HepG2 (cell line): ENCODE data around the gene PDE4C. TPM values are rescaled to one million over a fixed set of nuclear protein-coding genes. Genes with fewer than 3 reads are reported as not detected.

Experiments used
- AKAP8 ChIP-seq: sonication (generic); formaldehyde crosslinking; IDR thresholded peaks from 2 replicates; pipeline ENCODE4 v1.5.1; 2020; ENCODE audit warnings: mild to moderate bottlenecking, missing genetic modification reagents
- ATF7-NPFF ChIP-seq: sonication (generic); formaldehyde crosslinking; IDR thresholded peaks from 2 replicates; pipeline ENCODE4 v1.8.1; 2023; ENCODE audit warnings: mild to moderate bottlenecking, low read depth, missing genetic modification reagents, moderate library complexity
- CHD4 ChIP-seq: fragments of 200-600 bp; sonication (generic); IDR thresholded peaks from 2 replicates; pipeline ENCODE4 v1.7.0; 2017; ENCODE audit warnings: mild to moderate bottlenecking, low read length, borderline replicate concordance
- FIP1L1 ChIP-seq: fragments of 200-400 bp; formaldehyde crosslinking; IDR thresholded peaks from 2 replicates; pipeline ENCODE4 v1.6.1; 2018; ENCODE audit warnings: low read depth, mild to moderate bottlenecking, low read length, moderate library complexity, borderline replicate concordance; ENCODE audit not compliant: insufficient read depth
- FOXC1 ChIP-seq: sonication (generic); formaldehyde crosslinking; IDR thresholded peaks from 2 replicates; pipeline ENCODE4 v1.8.0; 2022; ENCODE audit warnings: mild to moderate bottlenecking, missing genetic modification reagents, borderline replicate concordance
- HOXA5 ChIP-seq: sonication (generic); formaldehyde crosslinking; IDR thresholded peaks from 2 replicates; pipeline ENCODE4 v1.4.0; 2020; ENCODE audit warnings: missing genetic modification reagents
- NCOA1 ChIP-seq: sonication (generic); formaldehyde crosslinking; IDR thresholded peaks from 2 replicates; pipeline ENCODE4 v1.9.0; 2021; ENCODE audit warnings: missing genetic modification reagents
- NFE2L2 ChIP-seq: fragments of 150-350 bp; IDR thresholded peaks from 2 replicates; pipeline ENCODE4 v1.6.1; 2014; ENCODE audit warnings: low read length
- PAX8 ChIP-seq: sonication (generic); formaldehyde crosslinking; IDR thresholded peaks from 2 replicates; pipeline ENCODE4 v1.8.0; 2022; ENCODE audit warnings: mild to moderate bottlenecking, missing genetic modification reagents, borderline replicate concordance
- PHF8 ChIP-seq: sonication (generic); formaldehyde crosslinking; IDR thresholded peaks from 2 replicates; pipeline ENCODE4 v1.5.0; 2020; ENCODE audit warnings: missing genetic modification reagents
- POLR2G ChIP-seq: fragments of 200-400 bp; formaldehyde crosslinking; IDR thresholded peaks from 2 replicates; pipeline ENCODE4 v1.6.1; 2018; ENCODE audit warnings: mild to moderate bottlenecking, low read depth, low read length, moderate library complexity
- SIX4 ChIP-seq: sonication (generic); formaldehyde crosslinking; IDR thresholded peaks from 2 replicates; pipeline ENCODE4 v1.4.0; 2020; ENCODE audit warnings: missing genetic modification reagents
- SYNCRIP ChIP-seq: fragments of 200-400 bp; formaldehyde crosslinking; IDR thresholded peaks from 2 replicates; pipeline ENCODE4 v1.6.1; 2018; ENCODE audit warnings: mild to moderate bottlenecking, low read depth, low read length; ENCODE audit not compliant: insufficient read depth
- YEATS4 ChIP-seq: sonication (generic); formaldehyde crosslinking; IDR thresholded peaks from 2 replicates; pipeline ENCODE4 v1.4.0; 2020; ENCODE audit warnings: missing genetic modification reagents, borderline replicate concordance
- ZBTB14 ChIP-seq: sonication (generic); formaldehyde crosslinking; IDR thresholded peaks from 2 replicates; pipeline ENCODE4 v1.4.0; 2020; ENCODE audit warnings: missing genetic modification reagents
- ZGPAT ChIP-seq: IDR thresholded peaks from 2 replicates; pipeline ENCODE4 v1.6.1; 2016; ENCODE audit warnings: mild to moderate bottlenecking
- ZNF292 ChIP-seq: sonication (generic); formaldehyde crosslinking; IDR thresholded peaks from 2 replicates; pipeline ENCODE4 v1.8.1; 2022; ENCODE audit warnings: mild to moderate bottlenecking, low read depth, missing genetic modification reagents, borderline replicate concordance
- ZNF782 ChIP-seq: sonication (generic); formaldehyde crosslinking; IDR thresholded peaks from 2 replicates; pipeline ENCODE4 v1.4.0; 2020; ENCODE audit warnings: missing genetic modification reagents, mild to moderate bottlenecking, borderline replicate concordance
- polyA plus RNA-seq, 8 experiments: library from polyadenylated mRNA; depleted of rRNA in 3 of 8; stranded (reverse) in 7 of 8; unstranded in 1 of 8; fragments of >200 nt; fragmentation: Illumina TruSeq in 4 of 8; extraction: Trizol in 4 of 8; gene quantifications; 2 replicates each; pipeline versions ENCODE4 v1.2.1 to v1.2.3, GENCODE V29; 2011 to 2016; ENCODE audit warnings: low read depth in 4 of 8, missing spikeins in 1 of 8, mixed read lengths in 1 of 8; ENCODE audit not compliant: insufficient read depth in 1 of 8
- total RNA-seq, 5 experiments: library from RNA; depleted of rRNA; stranded (reverse); fragments of >200 nt; fragmentation: Illumina TruSeq; extraction: Trizol; gene quantifications; 2 replicates each; pipeline ENCODE4 v1.2.3, GENCODE V29; 2016; ENCODE audit warnings: low read depth in 1 of 5
- TF ChIP-seq, protein P1 (sequence below), 2 experiments: sonication (generic) in 1 of 2; formaldehyde crosslinking in 1 of 2; IDR thresholded peaks; 2 replicates each; pipeline versions ENCODE4 v1.6.1 to v1.9.0; 2014 to 2022; ENCODE audit warnings: antibody characterized with exemption in 1 of 2, borderline replicate concordance in 1 of 2, inconsistent platforms in 1 of 2, low read depth in 1 of 2, missing genetic modification reagents in 1 of 2
- TF ChIP-seq, protein P2 (sequence below): sonication (generic); formaldehyde crosslinking; IDR thresholded peaks from 2 replicates; pipeline ENCODE4 v1.8.1; 2023; ENCODE audit warnings: mild to moderate bottlenecking, missing genetic modification reagents

The PDE4C gene
- total and polyA plus RNA-seq, 2 of the 13 experiments (the other 11 are each of a cell fraction or from before 2014, with no cell fraction given): 1.4 to 14.0 TPM

DNA sequence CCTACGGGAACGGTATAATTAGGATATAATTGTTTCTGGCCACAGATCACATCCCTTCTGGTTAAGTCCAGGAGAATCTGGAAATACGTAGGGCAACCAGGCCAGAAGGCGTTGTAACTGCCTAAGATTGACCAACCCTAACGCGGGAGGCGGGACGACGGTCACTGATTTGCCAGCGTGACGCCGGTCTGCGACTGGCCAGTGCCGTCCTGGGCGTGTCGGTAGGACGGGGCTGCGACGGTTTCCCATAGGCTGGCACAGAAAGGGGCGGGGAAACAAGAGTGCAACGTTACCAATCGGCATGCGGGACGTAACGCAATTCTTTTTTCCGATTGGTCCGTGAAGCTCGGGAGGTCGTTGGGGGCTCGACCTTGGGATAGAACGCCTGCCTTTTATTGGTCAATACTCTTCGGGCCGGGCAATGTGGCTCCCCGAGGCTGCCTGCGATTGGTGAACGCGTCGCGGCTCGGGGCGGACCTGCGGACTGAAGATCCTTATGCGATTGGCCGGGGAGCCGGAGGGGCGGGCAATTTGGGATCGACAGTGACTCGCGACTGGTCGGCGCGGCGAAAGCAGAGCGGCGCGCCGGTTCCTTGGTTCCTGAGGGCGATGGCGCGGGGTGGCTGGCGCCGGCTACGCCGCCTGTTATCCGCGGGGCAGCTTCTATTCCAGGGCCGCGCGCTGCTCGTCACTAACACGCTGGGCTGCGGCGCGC, 33.4 kb downstream of the PDE4C start, which contains the start of gene MPV17L2 (continued):
- TF ChIP-seq HOXA5 (CRISPR knock-in tag) (peak; percentile 69), SIX4 (no peak), ZNF782 (CRISPR knock-in tag) (no peak), PAX8 (CRISPR knock-in tag) (no peak), ATF7-NPFF (CRISPR knock-in tag) (no peak), AKAP8 (CRISPR knock-in tag) (peak; percentile 66; the same call in 1 of the 2 replicates), POLR2G (peak; percentile 74; the same call in 1 of the 2 replicates), NFE2L2 (no peak), FIP1L1 (no peak), ZGPAT (CRISPR knock-in tag) (no peak), FOXC1 (CRISPR knock-in tag) (no peak), PHF8 (CRISPR knock-in tag) (peak; percentile 72), ZNF292 (CRISPR knock-in tag) (no peak), CHD4 (no peak), ZBTB14 (CRISPR knock-in tag) (no peak; the same call in 1 of the 2 replicates), NCOA1 (CRISPR knock-in tag) (peak; percentile 72; the same call in 1 of the 2 replicates), YEATS4 (CRISPR knock-in tag) (peak; percentile 37; the same call in 1 of the 2 replicates), SYNCRIP (no peak)
- TF ChIP-seq, protein P1, sequence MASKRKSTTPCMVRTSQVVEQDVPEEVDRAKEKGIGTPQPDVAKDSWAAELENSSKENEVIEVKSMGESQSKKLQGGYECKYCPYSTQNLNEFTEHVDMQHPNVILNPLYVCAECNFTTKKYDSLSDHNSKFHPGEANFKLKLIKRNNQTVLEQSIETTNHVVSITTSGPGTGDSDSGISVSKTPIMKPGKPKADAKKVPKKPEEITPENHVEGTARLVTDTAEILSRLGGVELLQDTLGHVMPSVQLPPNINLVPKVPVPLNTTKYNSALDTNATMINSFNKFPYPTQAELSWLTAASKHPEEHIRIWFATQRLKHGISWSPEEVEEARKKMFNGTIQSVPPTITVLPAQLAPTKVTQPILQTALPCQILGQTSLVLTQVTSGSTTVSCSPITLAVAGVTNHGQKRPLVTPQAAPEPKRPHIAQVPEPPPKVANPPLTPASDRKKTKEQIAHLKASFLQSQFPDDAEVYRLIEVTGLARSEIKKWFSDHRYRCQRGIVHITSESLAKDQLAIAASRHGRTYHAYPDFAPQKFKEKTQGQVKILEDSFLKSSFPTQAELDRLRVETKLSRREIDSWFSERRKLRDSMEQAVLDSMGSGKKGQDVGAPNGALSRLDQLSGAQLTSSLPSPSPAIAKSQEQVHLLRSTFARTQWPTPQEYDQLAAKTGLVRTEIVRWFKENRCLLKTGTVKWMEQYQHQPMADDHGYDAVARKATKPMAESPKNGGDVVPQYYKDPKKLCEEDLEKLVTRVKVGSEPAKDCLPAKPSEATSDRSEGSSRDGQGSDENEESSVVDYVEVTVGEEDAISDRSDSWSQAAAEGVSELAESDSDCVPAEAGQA (IDR thresholded peaks at IDR 0.05; ENCODE audit: low read depth): 0 out of 2 replicates have a peak, but pooled peaks have one; percentile 15
- TF ChIP-seq, protein P1 (CRISPR knock-in tag; IDR thresholded peaks at IDR 0.05; ENCODE audit: borderline replicate concordance): no peak
- TF ChIP-seq, protein P2, sequence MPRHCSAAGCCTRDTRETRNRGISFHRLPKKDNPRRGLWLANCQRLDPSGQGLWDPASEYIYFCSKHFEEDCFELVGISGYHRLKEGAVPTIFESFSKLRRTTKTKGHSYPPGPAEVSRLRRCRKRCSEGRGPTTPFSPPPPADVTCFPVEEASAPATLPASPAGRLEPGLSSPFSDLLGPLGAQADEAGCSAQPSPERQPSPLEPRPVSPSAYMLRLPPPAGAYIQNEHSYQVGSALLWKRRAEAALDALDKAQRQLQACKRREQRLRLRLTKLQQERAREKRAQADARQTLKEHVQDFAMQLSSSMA (CRISPR knock-in tag): no peak
